Activated T-helper 1 cell treated with Interleukin-2 at 50 U/mL for 16 hours (primary cell): ENCODE measurements around the gene CRIM1.

Experiments
- DNase-seq: peaks from one replicate; pipeline ENCODE4 v3.0.0-alpha.2; 2020; ENCODE audit warnings: low read depth

CRIM1 gene

DNA sequence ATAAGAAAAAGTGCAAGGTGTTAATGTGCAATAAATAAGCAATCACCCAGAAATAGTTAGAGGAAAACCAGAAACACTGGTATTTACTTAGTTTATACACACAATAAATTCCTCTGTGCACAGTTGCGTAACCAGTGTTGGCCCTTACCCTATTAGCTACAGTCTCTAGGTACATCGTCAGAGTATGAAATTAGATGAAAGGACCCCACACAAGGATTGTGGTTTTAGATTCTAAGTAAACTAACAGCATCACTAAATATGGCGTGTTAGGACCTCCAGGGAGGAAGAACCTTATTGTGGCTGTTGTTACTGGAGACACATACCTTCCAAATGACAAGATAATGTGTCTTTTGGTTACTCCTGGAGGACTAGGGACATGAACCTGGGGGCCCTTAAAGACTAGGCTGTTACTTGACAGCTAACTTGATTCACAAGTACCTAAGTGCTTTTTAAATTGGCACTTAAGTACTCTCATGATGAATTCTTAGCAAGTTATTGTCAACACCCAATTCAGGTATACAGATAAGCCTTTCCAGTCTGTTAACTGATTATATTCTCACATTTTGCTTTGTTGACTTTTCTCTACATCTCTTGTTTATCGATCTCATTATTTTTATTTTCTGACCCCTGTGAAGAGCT is 127.1 kb downstream of the CRIM1 start:
- DNase-seq = no peak

DNA sequence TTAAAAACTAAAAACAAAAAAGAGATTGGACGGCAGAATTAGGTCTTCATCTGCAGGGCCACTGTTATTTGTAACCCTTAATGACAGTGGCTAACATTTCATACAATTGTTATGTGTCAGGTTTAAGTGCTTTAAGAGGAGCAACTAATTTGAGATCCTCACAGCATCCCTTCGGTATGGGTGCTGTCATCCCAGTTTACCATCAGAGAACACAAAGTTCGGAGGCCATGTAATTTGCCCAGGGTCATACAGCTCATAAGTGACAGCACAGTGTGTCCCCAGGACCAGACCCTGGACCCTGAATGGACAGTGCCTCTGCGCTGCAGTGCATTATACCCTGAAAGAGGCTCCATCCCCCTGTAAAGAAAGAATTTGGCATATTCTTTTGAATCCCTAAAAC is 127.7 kb downstream of the CRIM1 start:
- DNase-seq = no peak

DNA sequence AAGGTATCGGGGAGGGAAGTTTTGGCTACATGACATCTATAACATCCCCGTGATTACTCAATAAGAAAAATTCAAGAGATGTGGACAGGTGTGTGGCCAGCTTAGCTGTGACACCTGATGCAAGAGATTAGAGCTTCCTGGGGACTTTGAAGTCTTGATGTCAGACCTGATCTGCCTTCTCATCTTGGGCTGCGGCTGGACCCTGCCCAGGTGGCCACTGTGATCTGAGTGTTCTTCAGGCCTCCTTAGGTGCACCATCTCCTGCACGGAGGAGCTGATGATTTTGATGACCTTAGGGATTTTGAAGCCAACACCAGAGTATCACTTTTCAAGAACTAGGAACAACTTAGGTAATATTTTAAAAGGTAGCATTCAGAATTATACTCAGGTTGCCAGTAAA is 128.9 kb downstream of the CRIM1 start:
- no peak for DNase-seq

DNA sequence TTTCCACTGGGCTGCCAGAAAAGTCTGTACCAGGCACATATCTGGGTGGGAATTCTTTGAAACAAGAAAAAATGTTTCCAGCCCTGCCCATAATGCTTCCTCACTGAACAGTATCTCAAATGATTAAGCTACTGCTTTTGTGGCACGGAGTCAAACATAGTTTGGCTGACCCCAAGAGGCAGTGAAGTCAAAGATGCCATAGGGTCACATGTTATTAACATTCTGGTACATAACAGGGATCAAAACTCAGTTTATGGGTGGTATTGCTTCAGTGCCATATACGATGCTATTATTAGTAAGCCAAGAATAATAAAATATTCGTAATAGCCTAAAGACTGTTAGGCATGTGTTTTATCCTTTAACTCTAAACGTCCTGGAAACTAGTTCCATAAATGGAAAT is 129.9 kb downstream of the CRIM1 start:
- DNase-seq = no peak

DNA sequence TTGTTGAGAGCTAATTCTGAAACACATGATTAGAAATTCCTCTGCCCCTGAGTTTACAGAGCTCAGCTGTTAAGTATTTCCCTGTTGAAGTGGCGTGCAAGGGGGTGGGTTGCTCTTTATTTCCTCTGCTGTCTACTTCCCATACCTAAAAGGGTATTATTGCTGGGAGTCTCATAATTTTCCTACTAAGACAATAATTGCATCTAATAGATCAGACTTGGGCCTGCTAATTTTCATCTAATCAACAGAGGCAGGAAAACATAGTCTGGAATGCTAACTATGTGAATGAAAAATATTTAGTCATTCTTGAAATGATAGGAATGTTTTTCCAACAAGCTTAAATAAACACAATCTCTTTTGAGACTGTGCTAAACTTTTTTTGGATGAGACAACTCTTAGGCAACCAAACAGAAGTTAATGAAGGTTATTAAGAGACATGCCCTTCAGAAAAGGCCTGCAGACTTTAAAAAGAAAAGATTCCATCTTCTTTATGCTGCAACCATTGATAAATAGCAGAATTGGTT is 131.0 kb downstream of the CRIM1 start:
- no peak for DNase-seq

DNA sequence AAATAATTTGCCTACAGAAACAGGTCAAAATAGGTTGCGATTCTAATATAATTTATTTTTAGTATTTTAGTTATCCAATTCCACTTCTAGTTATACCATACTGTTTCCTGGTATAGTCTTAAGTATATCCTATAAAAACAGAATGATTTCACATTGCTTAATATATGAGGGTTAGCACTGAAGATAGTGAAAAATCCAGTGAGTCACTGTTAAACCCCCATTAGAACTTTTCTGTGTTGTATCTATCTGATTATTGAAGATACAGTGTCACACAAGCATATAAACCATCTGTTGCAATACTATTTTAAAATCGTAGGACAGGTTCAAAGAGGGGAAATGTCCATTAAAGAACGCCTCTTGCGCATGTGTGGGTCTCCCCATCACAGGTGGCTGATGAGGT is 132.4 kb downstream of the CRIM1 start:
- DNase-seq = no peak

DNA sequence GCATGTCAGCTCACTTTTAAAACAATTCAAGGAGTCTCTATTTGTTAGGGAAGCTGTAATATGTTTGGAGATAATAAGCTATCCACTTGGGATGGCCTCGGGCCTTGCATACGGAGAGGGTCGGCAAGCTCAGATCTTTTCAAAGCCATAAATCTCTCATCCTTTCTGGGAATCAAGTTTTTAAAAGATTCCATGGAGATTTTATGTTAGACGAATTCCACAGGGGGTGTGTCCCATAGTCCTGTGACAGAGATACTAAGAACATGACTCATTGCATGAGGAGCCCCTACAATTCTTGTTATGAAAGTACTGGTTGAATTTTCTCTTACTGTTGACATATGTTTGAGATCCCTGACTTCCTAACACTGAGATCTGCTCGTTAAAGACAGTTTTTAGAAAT is 133.7 kb downstream of the CRIM1 start:
- no peak for DNase-seq

DNA sequence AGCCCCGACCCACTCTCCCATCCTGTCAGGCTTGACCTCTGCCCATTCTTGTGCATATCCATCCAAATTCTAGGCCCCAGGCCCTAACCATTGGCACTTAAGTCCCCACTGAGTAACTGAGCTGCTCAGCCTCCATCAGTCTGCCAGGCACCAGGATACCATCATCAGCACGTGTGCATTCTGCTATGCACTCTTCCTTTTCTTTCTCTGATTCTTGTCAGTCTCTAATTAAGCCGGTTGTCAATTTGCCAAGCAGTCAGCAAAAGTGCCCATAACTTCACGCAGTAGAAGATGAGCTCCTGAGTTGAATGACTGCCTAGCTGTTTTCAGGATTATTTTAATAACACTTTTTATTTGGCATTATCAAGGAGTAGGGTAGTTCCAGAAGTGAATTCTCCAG is 135.2 kb downstream of the CRIM1 start:
- no peak for DNase-seq

DNA sequence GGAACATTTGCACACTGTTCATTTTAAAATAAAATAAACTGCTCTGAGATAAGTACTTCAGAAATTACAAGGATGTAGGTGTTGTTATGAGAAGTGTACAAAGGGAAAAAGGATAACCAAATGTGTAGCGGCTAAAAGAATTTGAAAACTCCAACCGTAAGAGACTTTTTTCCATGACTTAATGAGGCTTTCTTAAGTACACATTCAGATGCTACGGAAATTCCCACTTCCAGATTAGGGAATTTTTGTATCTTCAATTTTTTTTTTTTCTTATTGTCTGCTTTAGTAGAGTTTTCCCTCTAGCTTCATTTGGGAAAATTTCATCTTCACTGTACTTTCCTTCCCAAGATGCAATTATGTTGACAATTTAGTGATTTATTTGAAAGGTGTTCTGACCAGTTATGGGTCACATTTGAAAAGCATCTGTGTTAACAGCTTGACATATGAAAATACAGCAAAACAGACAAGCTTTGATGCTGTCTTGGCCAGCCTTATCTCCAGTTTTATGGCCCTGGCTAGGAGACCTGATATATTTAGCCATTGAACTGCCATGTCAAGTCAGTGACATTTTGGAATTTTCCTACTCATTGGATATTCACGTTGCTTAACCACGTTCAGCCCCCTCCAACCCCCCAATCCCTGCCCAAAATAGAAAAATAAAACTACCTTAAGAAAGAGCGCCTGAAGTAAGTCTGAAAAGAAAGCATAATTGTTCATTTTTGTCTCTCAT is 136.8 kb downstream of the CRIM1 start:
- no peak for DNase-seq

DNA sequence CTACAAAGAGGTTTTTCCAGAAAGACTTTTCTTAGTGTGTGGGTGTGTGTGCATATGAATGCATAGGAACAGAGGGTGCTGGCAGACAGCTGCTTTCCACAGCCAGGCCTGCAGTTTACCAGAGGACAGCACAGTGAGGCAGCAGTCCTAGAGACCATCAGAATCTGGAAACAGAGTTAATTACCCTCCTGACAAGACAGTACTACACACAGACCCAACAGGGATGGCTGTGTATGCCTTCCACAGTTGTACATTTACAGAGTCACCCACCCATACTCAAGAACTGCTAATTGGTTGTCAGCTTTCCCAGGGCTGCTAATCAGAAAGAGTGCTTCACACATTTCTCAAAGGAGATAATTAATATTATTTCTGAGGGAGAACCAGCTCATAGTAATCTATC is 137.7 kb downstream of the CRIM1 start:
- DNase-seq = no peak

DNA sequence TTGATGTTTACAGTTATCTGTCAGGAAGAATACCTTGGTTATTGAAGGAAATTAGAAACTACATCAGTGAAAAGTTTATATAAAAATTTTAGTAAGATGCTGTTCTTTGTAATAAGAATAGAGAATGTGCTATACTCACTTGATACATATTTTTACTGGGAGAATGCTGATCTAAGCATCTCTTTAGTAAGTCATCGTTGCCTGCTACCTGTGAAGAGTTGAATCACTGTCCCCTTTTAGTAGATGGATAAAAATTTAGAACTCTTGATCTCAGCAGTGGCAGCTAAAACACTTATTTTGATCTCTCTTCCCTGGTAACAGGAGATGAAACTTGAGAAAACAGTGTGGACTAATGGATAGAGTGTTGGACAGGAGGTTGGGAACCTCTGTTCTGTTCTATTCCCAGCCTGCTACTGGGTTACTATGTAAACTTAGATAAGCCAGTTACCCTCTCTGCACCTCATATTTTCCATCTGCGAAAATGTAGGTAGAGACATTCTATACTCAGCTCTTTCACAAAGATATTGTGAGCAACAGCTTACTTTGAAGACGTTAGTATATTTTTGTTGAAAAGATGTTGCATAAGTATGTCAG is 142.1 kb downstream of the CRIM1 start:
- no peak for DNase-seq

DNA sequence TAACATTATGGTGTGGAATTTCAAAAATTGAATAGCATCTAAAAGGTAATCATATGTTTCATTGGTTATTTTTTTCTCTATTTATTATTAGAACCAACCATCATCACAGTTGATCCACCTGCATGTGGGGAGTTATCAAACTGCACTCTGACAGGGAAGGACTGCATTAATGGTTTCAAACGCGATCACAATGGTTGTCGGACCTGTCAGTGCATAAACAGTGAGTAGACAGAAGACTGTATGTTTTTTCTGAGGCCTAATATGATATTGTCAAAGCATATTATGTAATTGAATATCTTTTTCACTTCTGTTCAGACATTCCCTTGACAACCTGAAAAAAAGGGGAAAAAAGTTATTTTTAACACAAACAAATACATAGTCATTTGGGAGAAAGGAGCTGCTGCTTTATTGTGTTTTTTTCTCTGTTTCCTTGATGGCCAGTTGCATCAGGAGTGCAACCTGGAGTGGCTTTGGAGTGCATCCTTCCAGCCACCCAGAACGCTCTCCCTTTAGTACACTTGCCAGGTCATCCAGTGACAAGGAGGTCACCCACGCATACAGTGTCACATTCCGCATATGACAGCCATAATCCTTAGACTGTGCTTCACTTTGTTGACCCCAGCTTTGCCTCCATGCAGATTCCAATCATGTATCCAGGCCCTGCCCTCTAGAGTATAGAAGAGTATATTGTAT is 143.7 kb downstream of the CRIM1 start:
- no peak for DNase-seq

DNA sequence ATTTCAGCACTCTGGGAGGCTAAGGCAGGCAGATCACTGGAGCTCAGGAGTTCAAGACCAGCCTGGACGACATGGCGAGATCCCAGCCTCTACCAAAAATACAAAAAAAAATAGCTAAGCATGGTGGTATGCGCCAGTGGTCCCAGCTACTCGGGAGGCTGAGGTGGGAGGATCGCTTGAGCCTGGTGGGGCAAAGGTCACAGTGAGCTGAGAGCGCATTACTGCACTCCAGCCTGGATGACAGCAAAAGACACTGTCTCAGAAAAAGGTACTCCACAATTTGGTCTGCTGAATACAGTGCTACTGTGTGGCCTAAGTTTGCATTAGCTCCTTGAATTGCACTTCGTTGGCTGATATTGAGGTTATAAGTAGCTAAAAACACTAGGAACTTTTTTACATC is 144.5 kb downstream of the CRIM1 start:
- no peak for DNase-seq

DNA sequence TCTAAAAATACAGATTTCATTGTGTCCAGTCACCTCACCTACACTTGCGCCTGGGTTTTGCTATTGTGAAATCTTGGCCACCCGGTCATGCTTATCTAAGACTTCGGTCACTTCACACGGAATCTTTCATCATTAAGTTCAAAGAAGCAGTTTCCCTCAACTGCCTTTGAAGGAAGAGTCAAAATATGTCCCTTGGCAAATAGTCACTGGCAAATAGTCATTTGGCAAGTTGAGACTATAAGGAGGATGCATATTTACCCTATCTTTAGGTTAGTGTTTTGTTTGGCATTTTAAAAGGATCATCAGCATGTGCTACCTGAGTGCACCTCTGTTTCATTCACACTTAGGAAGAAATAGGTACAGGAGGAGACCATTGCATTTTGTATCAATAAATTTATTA is 146.5 kb downstream of the CRIM1 start:
- DNase-seq = no peak

DNA sequence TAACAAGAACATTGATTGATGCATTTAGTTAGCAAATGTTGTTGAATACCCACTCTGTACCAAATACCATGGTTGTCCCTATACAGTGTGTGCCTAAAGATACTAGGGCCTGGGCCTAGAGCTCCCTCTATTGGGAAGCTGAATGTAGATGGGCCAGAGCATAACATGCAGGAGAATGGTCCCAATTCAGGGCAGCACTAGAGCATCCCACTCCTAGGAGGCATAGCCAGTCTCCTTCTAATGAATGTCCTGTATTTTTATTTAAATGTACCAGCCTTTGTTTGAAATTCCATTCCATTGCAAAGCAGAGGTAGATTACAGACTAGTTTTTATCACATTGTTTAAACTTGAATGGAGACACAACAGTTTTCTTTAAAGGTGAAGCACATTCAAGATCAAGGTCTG is 151.8 kb downstream of the CRIM1 start:
- DNase-seq = no peak

DNA sequence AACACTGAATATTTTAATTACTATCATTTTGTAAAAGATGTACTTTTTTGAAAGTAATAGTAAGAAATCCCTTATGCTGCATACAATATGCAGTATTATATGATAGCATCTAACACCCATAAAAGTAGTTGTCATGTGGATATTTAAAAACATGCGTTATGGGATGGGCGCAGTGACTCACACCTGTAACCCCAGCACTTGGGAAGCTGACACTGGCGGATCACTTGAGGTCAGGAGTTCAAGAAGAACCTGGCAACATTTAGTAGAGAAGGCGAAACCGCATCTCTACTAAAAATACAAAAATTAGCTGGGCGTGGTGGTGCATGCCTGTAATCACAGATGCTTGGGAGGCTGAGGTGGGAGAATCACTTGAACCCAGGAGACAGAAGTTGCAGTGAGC is 153.5 kb downstream of the CRIM1 start:
- no peak for DNase-seq

DNA sequence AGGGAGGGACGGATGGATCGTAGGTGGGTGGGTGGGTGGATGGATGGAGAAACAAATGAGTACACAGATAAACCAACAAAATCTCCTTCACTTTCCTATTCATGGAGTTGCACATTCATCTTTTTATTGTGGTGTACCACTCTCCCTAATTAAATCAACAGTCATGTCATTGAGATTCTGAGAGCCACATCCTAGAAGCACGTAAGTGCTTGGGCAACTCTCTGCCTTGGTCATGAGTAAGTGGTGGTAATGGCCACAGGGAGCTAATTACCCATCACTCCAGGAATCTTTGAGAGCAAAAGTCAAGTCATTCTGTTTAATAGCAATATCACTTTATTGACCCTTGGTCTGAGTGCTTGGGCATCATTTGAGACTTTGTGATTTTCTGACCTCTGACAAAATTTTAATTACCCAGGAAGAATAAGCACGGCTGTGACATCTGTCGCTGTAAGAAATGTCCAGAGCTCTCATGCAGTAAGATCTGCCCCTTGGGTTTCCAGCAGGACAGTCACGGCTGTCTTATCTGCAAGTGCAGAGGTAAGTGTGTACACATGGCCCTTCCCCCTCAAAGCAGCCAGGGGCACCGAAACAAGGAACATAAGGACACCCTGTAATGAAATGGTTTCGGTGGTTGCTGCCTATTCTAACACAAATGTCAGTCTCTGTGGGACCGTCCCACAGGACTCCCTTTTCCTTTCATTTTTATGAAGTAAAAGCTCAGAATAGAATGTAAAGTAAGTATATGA is 156.5 kb downstream of the CRIM1 start:
- DNase-seq = no peak

DNA sequence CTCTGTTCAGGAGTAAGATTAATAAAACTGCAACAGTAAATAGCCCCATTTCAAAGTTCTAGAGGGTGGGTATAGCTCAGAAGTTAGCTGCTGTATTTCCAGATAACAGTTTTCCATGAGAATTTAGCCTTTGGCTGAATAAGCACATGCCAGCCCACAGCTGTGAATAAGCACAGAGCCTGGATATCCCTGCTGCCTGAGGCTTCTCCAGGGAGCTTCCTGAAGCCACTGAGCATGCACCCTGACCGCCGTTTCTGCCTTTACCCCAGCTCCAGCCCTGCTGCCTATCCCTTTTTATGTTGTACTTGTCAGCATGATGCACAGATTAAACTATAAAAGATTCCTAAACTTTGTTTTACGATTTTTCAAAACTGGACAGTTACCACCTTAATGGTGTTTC is 157.1 kb downstream of the CRIM1 start:
- no peak for DNase-seq

DNA sequence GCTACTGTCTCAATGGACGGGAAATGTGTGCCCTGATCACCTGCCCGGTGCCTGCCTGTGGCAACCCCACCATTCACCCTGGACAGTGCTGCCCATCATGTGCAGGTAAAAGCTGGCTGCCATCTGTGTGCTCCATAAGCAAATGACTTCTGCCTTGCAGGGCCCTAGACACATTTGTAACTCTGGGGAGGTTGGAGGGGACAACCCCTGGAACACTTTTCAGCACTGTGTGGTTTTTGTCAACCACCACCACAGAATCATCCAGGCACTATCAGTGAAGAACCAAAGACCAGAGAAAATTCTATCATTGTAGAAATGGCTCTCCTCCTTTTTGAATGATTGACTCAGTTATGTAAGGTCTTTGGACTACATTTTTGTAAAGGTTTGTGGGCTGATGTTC is 158.1 kb downstream of the CRIM1 start:
- no peak for DNase-seq

DNA sequence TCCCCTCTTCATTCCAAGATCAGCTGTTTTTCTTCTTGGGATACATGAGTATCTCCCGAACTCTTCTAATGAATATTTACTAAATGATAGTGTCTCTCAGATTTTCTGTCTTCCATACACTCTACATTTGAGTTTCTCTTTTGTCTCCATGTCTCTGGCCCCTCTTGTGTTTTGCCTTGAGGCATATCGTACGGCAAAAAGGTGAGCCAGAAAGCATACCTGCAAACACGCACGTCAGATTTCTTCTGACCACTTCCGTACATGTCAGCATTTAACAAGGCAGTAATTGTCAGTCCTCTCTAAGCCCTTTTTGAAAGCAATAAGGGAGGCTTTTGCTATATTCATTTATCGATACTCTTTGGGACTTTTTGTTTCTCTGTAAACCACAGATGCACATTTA is 160.0 kb downstream of the CRIM1 start:
- DNase-seq = no peak

DNA sequence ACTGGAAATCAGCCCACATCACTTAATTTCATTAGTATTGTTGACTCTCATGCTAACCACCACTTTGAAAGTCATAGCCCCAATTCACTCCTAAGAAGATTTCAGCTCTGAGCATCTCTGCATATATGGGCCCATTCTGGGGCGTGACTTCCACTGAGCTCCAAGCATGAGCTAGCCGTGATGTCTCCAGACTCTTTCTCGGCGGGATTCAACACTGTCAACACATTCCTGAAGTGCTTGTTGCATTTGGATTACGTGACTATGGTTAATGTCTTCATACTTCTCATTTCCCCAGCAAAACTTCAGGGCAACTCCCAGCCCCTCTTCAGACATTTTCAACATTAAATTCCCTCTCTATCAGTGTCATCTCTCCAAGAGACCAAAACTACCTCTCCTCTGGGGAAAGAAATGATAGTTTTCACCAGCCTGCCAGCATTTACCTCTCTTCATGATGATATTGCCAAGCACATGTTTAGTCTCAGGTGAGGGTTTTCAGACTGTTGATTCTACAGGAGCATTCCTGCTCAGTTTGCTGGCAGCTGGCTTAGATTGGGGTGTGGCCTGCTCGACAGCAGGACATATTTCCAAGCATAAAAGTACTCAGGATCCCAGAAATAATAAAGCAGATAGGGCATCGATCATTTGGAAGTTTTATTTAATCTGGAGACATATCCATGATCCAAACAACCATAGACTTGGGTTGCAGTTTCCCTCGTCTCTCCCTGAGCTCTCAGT is 160.7 kb downstream of the CRIM1 start:
- no peak for DNase-seq
